ENCODE data around the gene CEL.

The CEL gene

GRCh38 chr9:133119103-133119845 is 57.5 kb downstream of the CEL start:
- DNase-seq, result no peak

- DNase-seq, result no peak
Measured at GRCh38 chr9:133119846-133120500, 58.2 kb downstream of the CEL start.

GRCh38 chr9:133120501-133121197 is 58.9 kb downstream of the CEL start:
- DNase-seq, result no peak

Measured in activated CD4-positive, alpha-beta T cell treated with anti-CD3 and anti-CD28 coated beads, Interleukin-10, Interleukin-2, amounts not matched to agents 100 ng/mL and 50 ng/mL, durations not matched to agents 16 hours and 8 hours (primary cell).